ENCODE data around the gene GRWD1. TPM values are rescaled to one million over a fixed set of nuclear protein-coding genes. Genes with fewer than 3 reads are reported as not detected.
A peak's percentile ranks its signal among the peaks of the same experiment; 100 is the strongest.

The GRWD1 gene
- total RNA-seq, 2 experiments from 2014 or later, result 38.8 to 45.3 TPM

DNA sequence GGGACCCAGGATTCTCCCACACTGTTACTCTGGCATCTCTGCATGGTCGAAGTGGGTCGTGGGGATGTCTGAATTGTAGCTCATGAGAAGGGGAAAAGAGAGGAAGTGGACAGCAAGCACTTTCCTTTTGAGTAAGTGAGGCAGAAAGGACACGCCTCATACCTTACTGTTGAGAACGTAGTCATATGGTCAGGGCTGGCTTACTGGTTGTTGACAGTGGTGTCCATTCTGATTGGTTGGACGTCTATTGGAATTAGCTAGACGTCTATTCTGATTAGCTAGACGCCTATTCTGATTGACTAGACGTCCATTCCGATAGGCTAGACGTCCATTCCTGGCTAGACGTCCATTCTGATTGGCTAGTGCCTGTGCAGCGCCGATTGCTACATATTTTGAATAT, 39.9 kb upstream of the GRWD1 start:
- POLR2A ChIA-PET, result no interaction called here
- intact Hi-C loops (cut with micrococcal nuclease), result no loop called here
- H3K4me3 Mint-ChIP-seq, result no peak overlapping the region

GRCh38 chr19:48413879-48414587, 31.8 kb upstream of the GRWD1 start:
- H3K4me3 Mint-ChIP-seq, result no peak overlapping the region
- CTCF ChIA-PET, result interaction anchor here (0.8 to 2.3 kb wide), 3 partner anchors 13 to 170 kb away, joined by 3 to 15 read pairs (median 3); partner anchors contain the start of gene KDELR1
- no peaks in the 10 kb centered on the region for H3K36me3 Mint-ChIP-seq
- DNase-seq, result no peak
- peaks cover 25% of the 10 kb centered on the region for H3K4me1 Mint-ChIP-seq (ENCODE audit: low read depth)
- no peak overlapping the region for H3K27ac Mint-ChIP-seq
- POLR2A ChIA-PET, result interaction anchor here (0.7 to 1.0 kb wide), 2 partner anchors 32 to 50 kb away, joined by 4 read pairs; partner anchors contain the start of genes GRWD1, SYNGR4 and TMEM143
- intact Hi-C loops (cut with micrococcal nuclease), result loop anchor here (2.0 kb wide), 1 partner anchor 15 kb away; no protein-coding TSS in a partner anchor
- no peaks in the 10 kb centered on the region for H3K9me3 Mint-ChIP-seq
- H3K27me3 Mint-ChIP-seq, result peaks cover 9% of the 10 kb centered on the region

More for the DNA sequence above, 39.9 kb upstream of the GRWD1 start:
- Mint-ChIP-seq H3K27ac (no peak overlapping the region), H3K36me3 (no peaks in the 10 kb centered on the region), H3K4me1 (ENCODE audit: low read depth) (no peaks in the 10 kb centered on the region), H3K9me3 (peaks cover 2% of the 10 kb centered on the region), H3K27me3 (peaks cover 5% of the 10 kb centered on the region)
- DNase-seq, result no peak
- CTCF ChIA-PET, result no interaction called here

DNA sequence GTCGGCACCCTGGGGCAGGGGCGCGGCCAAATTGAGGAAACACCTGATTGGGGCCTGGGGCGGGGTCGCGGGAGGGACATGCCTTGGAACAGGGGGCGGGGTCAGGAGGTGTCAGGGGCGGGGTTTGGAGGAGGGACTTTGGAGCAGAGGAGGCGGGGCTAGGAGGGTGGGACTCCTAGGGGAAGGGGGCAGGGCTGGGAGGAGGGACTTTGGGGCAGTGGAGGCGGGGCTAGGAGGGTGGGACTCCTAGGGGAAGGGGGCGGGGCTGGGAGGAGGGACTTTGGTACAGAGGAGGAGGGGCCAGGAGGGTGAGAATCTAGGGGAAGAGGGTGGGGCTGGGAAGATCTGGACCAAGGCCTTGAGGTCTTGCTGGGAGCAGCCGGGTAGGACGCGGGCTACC, 30.4 kb upstream of the GRWD1 start:
- H3K27ac Mint-ChIP-seq, result no peak overlapping the region
- intact Hi-C loops (cut with micrococcal nuclease), result loop anchor here (1.0 to 5.0 kb wide), 4 partner anchors 17 to 83 kb away; partner anchors contain the start of gene TMEM143
- no peaks in the 10 kb centered on the region for H3K36me3 Mint-ChIP-seq
- peaks cover 27% of the 10 kb centered on the region for H3K4me1 Mint-ChIP-seq (ENCODE audit: low read depth)
- peaks cover 9% of the 10 kb centered on the region for H3K27me3 Mint-ChIP-seq
- H3K4me3 Mint-ChIP-seq, result no peak overlapping the region
- POLR2A ChIA-PET, result no interaction called here
- H3K9me3 Mint-ChIP-seq, result no peaks in the 10 kb centered on the region
- peak; percentile 90 for DNase-seq
- CTCF ChIA-PET, result interaction anchor here (2.3 kb wide), 1 partner anchor 24 kb away, joined by 15 read pairs; the partner anchor contains the start of gene KDELR1

- Mint-ChIP-seq H3K36me3 (no peaks in the 10 kb centered on the region), H3K4me1 (ENCODE audit: low read depth) (peaks cover 27% of the 10 kb centered on the region), H3K27ac (no peak overlapping the region), H3K9me3 (no peaks in the 10 kb centered on the region), H3K27me3 (peaks cover 9% of the 10 kb centered on the region), H3K4me3 (no peak overlapping the region)
- ChIA-PET POLR2A (no interaction called here), CTCF (no interaction called here)
- DNase-seq, result no peak
- intact Hi-C loops (cut with micrococcal nuclease), result loop anchor here (1.0 to 5.0 kb wide), 4 partner anchors 17 to 84 kb away; partner anchors contain the start of gene TMEM143
Observed at GRCh38 chr19:48415806-48416221, 30.0 kb upstream of the GRWD1 start.

- Mint-ChIP-seq H3K9me3 (no peaks in the 10 kb centered on the region), H3K27ac (no peak overlapping the region), H3K4me1 (ENCODE audit: low read depth) (peaks cover 27% of the 10 kb centered on the region), H3K27me3 (peaks cover 9% of the 10 kb centered on the region), H3K4me3 (no peak overlapping the region), H3K36me3 (no peaks in the 10 kb centered on the region)
- intact Hi-C loops (cut with micrococcal nuclease), result loop anchor here (5.0 kb wide), 2 partner anchors 75 to 85 kb away; no protein-coding TSS in a partner anchor
- CTCF ChIA-PET, result interaction anchor here (1.5 to 2.0 kb wide), 2 partner anchors 26 to 28 kb away, joined by 3 to 6 read pairs; partner anchors contain the start of gene KDELR1
- no peak for DNase-seq
- POLR2A ChIA-PET, result no interaction called here
Observed at GRCh38 chr19:48417421-48417820, 28.4 kb upstream of the GRWD1 start.

- ChIA-PET CTCF (interaction anchor here (1.5 to 2.0 kb wide), 2 partner anchors 27 kb away, joined by 3 to 6 read pairs; partner anchors contain the start of gene KDELR1), POLR2A (no interaction called here)
- peaks cover 9% of the 10 kb centered on the region for H3K27me3 Mint-ChIP-seq
- intact Hi-C loops (cut with micrococcal nuclease), result loop anchor here (2.0 to 5.0 kb wide), 3 partner anchors 50 to 86 kb away; partner anchors contain the start of gene CYTH2
- H3K4me3 Mint-ChIP-seq, result peak overlapping the region; percentile 67
- H3K36me3 Mint-ChIP-seq, result no peaks in the 10 kb centered on the region
- H3K4me1 Mint-ChIP-seq (ENCODE audit: low read depth), result peaks cover 27% of the 10 kb centered on the region
- H3K27ac Mint-ChIP-seq, result peak overlapping the region; percentile 19
- no peaks in the 10 kb centered on the region for H3K9me3 Mint-ChIP-seq
- peak; percentile 52 for DNase-seq
Observed at GRCh38 chr19:48418317-48419064, 27.3 kb upstream of the GRWD1 start.

DNA sequence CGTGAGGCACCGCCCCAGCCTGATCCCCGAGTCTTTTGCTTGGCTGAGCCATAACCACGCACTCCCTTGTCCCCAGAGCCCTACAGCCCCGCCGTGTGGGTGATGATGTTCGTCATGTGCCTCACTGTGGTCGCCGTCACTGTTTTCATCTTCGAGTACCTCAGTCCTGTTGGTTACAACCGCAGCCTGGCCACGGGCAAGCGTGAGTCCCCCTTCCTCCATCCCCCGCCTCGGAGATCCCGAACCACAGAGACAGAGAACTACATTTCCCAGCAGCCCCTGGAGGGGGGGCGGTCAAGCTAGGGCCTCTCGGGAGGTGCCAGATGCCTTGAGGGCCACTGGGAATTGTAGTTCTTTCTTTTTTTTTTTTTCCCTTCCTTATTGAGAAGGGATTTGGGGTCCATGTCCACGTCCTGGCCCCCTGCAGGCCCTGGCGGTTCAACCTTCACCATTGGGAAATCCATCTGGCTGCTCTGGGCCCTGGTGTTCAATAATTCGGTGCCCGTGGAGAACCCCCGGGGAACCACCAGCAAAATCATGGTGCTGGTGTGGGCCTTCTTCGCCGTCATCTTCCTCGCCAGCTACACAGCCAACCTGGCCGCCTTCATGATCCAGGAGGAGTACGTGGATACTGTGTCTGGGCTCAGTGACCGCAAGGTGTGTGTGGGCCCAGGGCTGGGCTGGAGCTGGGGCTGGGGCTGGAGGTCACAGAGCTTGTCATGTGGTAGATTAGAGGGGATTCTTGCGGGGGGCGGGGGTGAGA, 26.4 kb upstream of the GRWD1 start:
- Mint-ChIP-seq H3K36me3 (no peaks in the 10 kb centered on the region), H3K27ac (peak overlapping the region; percentile 19), H3K9me3 (no peaks in the 10 kb centered on the region), H3K4me3 (peak overlapping the region; percentile 67), H3K27me3 (peaks cover 9% of the 10 kb centered on the region), H3K4me1 (ENCODE audit: low read depth) (peaks cover 27% of the 10 kb centered on the region)
- DNase-seq, result peak; percentile 87
- ChIA-PET POLR2A (no interaction called here), CTCF (interaction anchor here (0.7 to 0.8 kb wide), 2 partner anchors 28 to 29 kb away, joined by 3 read pairs; partner anchors contain the start of gene KDELR1)
- intact Hi-C loops (cut with micrococcal nuclease), result loop anchor here (2.0 to 5.0 kb wide), 3 partner anchors 49 to 87 kb away; partner anchors contain the start of gene CYTH2

DNA sequence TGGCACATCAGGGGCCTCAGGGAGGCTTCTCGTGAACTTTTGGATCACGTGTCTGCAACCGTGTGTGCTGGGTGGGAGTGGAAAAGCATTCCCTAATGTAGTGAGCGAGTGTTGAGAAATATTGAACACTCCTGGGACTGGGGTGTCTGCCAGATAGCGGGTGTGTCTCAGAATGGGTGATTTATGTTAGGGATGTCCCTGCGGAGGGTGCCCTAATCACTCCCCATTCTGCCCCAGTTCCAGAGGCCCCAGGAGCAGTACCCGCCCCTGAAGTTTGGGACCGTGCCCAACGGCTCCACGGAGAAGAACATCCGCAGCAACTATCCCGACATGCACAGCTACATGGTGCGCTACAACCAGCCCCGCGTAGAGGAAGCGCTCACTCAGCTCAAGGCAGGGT, 24.2 kb upstream of the GRWD1 start:
- Mint-ChIP-seq H3K27ac (no peak overlapping the region), H3K27me3 (peaks cover 3% of the 10 kb centered on the region), H3K36me3 (no peaks in the 10 kb centered on the region), H3K4me3 (no peak overlapping the region), H3K4me1 (ENCODE audit: low read depth) (peaks cover 18% of the 10 kb centered on the region), H3K9me3 (no peaks in the 10 kb centered on the region)
- intact Hi-C loops (cut with micrococcal nuclease), result no loop called here
- DNase-seq, result no peak
- ChIA-PET POLR2A (no interaction called here), CTCF (interaction anchor here (0.6 kb wide), 1 partner anchor 161 kb away, joined by 4 read pairs; no protein-coding TSS in a partner anchor)

GRCh38 chr19:48424694-48425219, 21.0 kb upstream of the GRWD1 start:
- CTCF ChIA-PET, result no interaction called here
- POLR2A ChIA-PET, result no interaction called here
- intact Hi-C loops (cut with micrococcal nuclease), result no loop called here
- H3K9me3 Mint-ChIP-seq, result no peaks in the 10 kb centered on the region
- H3K27ac Mint-ChIP-seq, result no peak overlapping the region
- H3K4me3 Mint-ChIP-seq, result no peak overlapping the region
- H3K36me3 Mint-ChIP-seq, result no peaks in the 10 kb centered on the region
- H3K4me1 Mint-ChIP-seq (ENCODE audit: low read depth), result peaks cover 6% of the 10 kb centered on the region
- H3K27me3 Mint-ChIP-seq, result no peaks in the 10 kb centered on the region
- no peak for DNase-seq

DNA sequence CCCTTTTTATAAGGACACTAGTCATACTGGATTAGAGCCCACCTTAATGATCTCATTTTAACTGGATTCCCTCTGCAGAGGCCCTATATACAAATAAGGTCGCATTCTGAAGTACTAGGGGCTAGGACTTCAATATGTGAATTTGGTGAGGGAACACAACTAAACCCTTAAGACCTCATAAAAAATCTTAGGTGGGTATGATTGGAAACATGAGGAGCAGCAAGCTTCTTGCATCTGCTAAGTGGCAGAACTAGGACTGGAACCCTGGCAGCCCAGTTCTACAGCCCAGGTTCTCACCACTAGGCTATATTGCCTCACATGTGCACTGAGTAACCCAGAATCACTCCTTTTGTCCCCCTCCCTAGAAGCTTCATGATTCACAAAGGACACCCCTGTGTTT, 17.1 kb upstream of the GRWD1 start:
- H3K27ac Mint-ChIP-seq, result no peak overlapping the region
- H3K36me3 Mint-ChIP-seq, result no peaks in the 10 kb centered on the region
- no peaks in the 10 kb centered on the region for H3K27me3 Mint-ChIP-seq
- peaks cover 6% of the 10 kb centered on the region for H3K4me1 Mint-ChIP-seq (ENCODE audit: low read depth)
- ChIA-PET CTCF (no interaction called here), POLR2A (no interaction called here)
- no peak for DNase-seq
- no peak overlapping the region for H3K4me3 Mint-ChIP-seq
- intact Hi-C loops (cut with micrococcal nuclease), result no loop called here
- no peaks in the 10 kb centered on the region for H3K9me3 Mint-ChIP-seq

GRCh38 chr19:48433337-48433736, 12.4 kb upstream of the GRWD1 start:
- Mint-ChIP-seq H3K27me3 (peaks cover 4% of the 10 kb centered on the region), H3K9me3 (no peaks in the 10 kb centered on the region), H3K4me1 (ENCODE audit: low read depth) (no peaks in the 10 kb centered on the region), H3K27ac (no peak overlapping the region), H3K4me3 (no peak overlapping the region), H3K36me3 (no peaks in the 10 kb centered on the region)
- ChIA-PET POLR2A (no interaction called here), CTCF (interaction anchor here (0.6 to 1.2 kb wide), 3 partner anchors 25 to 409 kb away, joined by 3 to 4 read pairs (median 3); partner anchors contain the start of gene KDELR1)
- DNase-seq, result no peak
- intact Hi-C loops (cut with micrococcal nuclease), result no loop called here

Data from activated CD4-positive, alpha-beta memory T cell treated with anti-CD3 and anti-CD28 coated beads for 36 hours (primary cell).